DOHH2 (cell line): ENCODE data around the gene MACROD2.

Source experiments
- H3F3A ChIP-seq: fragments of 200-600 bp; sonication (generic), shearing (Covaris generic); 2 replicates; pipeline ENCODE4 v1.6.0; 2016; ENCODE audit warnings: antibody characterized with exemption, mild to moderate bottlenecking; ENCODE audit not compliant: control insufficient read depth, insufficient read depth
- H3K27ac ChIP-seq: fragments of 200-600 bp; sonication (generic); 2 replicates; pipeline ENCODE4 v1.5.1; 2014; ENCODE audit warnings: low read depth, mild to moderate bottlenecking, low read length, moderate library complexity
- H3K27me3 ChIP-seq: fragments of 200-600 bp; sonication (generic); 2 replicates; pipeline ENCODE4 v1.6.1; 2014; ENCODE audit warnings: mild to moderate bottlenecking, low read length, mixed read lengths; ENCODE audit not compliant: control insufficient read depth
- H3K36me3 ChIP-seq: fragments of 200-600 bp; sonication (generic); 2 replicates; pipeline ENCODE4 v1.6.1; 2014; ENCODE audit warnings: mild to moderate bottlenecking, low read length, moderate library complexity, mixed read lengths; ENCODE audit not compliant: control insufficient read depth
- H3K4me1 ChIP-seq: fragments of 200-600 bp; sonication (generic); 2 replicates; pipeline ENCODE4 v1.6.1; 2014; ENCODE audit warnings: mild to moderate bottlenecking, low read length, mixed read lengths; ENCODE audit not compliant: control insufficient read depth
- H3K4me2 ChIP-seq: fragments of 200-600 bp; sonication (generic); 2 replicates; pipeline ENCODE4 v1.6.0; 2014; ENCODE audit warnings: mild to moderate bottlenecking, low read length, moderate library complexity
- H3K4me3 ChIP-seq: fragments of 200-600 bp; sonication (generic); 2 replicates; pipeline ENCODE4 v1.5.1; 2014; ENCODE audit warnings: mild to moderate bottlenecking, low read length, mixed read lengths
- H3K79me2 ChIP-seq: fragments of 200-600 bp; sonication (generic); 2 replicates; pipeline ENCODE4 v1.6.1; 2014; ENCODE audit warnings: mild to moderate bottlenecking, low read length, mixed read lengths; ENCODE audit not compliant: control insufficient read depth
- H3K9me2 ChIP-seq: fragments of 200-600 bp; sonication (generic); replicated peaks from 2 replicates; pipeline ENCODE4 v1.6.1; 2014; ENCODE audit warnings: mild to moderate bottlenecking, low read length, mixed read lengths; ENCODE audit not compliant: control insufficient read depth
- H3K9me3 ChIP-seq: fragments of 200-600 bp; sonication (generic); 2 replicates; pipeline ENCODE4 v1.6.1; 2014; ENCODE audit warnings: antibody characterized with exemption, low read length, mixed read lengths; ENCODE audit not compliant: control insufficient read depth, insufficient read depth
- H4K20me1 ChIP-seq: fragments of 200-600 bp; sonication (generic); 2 replicates; pipeline ENCODE4 v1.6.0; 2014; ENCODE audit warnings: low read depth, mild to moderate bottlenecking, antibody characterized with exemption, low read length, moderate library complexity; ENCODE audit not compliant: control insufficient read depth, insufficient read depth
- CTCF ChIP-seq: fragments of 200-600 bp; sonication (generic); IDR thresholded peaks from one replicate; pipeline ENCODE4 v1.5.1; 2014; ENCODE audit warnings: antibody characterized with exemption, mild to moderate bottlenecking, low read depth, low read length; ENCODE audit not compliant: poor library complexity, severe bottlenecking
- EZH2phosphoT487 ChIP-seq: fragments of 200-600 bp; sonication (generic); IDR thresholded peaks from 2 replicates; pipeline ENCODE4 v1.6.1; 2017; ENCODE audit warnings: borderline replicate concordance, mild to moderate bottlenecking, antibody characterized with exemption, low read length, moderate library complexity, mixed read lengths

Gene MACROD2

GRCh38 chr20:14921513-14921912, 926.2 kb downstream of the MACROD2 start:
- no peaks in the 10 kb centered on the region for H3K79me2 ChIP-seq
- H3K9me3 ChIP-seq: no peaks in the 10 kb centered on the region
- no peaks in the 10 kb centered on the region for H4K20me1 ChIP-seq
- no peak overlapping the region for H3K4me2 ChIP-seq
- no peaks in the 10 kb centered on the region for H3K36me3 ChIP-seq
- H3K27ac ChIP-seq: no peak overlapping the region
- H3F3A ChIP-seq: no peaks in the 10 kb centered on the region
- no peaks in the 10 kb centered on the region for H3K4me1 ChIP-seq
- H3K27me3 ChIP-seq: no peaks in the 10 kb centered on the region
- no peaks in the 10 kb centered on the region for H3K9me2 ChIP-seq
- no peak for TF ChIP-seq CTCF
- TF ChIP-seq EZH2phosphoT487: no peak
- no peak overlapping the region for H3K4me3 ChIP-seq

- no peaks in the 10 kb centered on the region for H3K9me3 ChIP-seq
- H3K4me2 ChIP-seq: no peak overlapping the region
- no peaks in the 10 kb centered on the region for H3F3A ChIP-seq
- no peaks in the 10 kb centered on the region for H3K36me3 ChIP-seq
- H3K27me3 ChIP-seq: no peaks in the 10 kb centered on the region
- no peaks in the 10 kb centered on the region for H3K4me1 ChIP-seq
- no peak for TF ChIP-seq EZH2phosphoT487
- TF ChIP-seq CTCF: no peak
- no peaks in the 10 kb centered on the region for H3K9me2 ChIP-seq
- H3K27ac ChIP-seq: no peak overlapping the region
- no peaks in the 10 kb centered on the region for H3K79me2 ChIP-seq
- H4K20me1 ChIP-seq: no peaks in the 10 kb centered on the region
- H3K4me3 ChIP-seq: no peak overlapping the region
These were observed 927.4 kb downstream of the MACROD2 start for GRCh38 chr20:14922503-14923267.

- no peaks in the 10 kb centered on the region for H3K9me2 ChIP-seq
- no peak overlapping the region for H3K4me2 ChIP-seq
- no peaks in the 10 kb centered on the region for H3K27me3 ChIP-seq
- H4K20me1 ChIP-seq: no peaks in the 10 kb centered on the region
- H3K9me3 ChIP-seq: peaks cover 2% of the 10 kb centered on the region; the same call in 1 of the 2 replicates
- H3K4me3 ChIP-seq: no peak overlapping the region
- TF ChIP-seq CTCF: no peak
- no peak for TF ChIP-seq EZH2phosphoT487
- no peaks in the 10 kb centered on the region for H3K4me1 ChIP-seq
- no peaks in the 10 kb centered on the region for H3K36me3 ChIP-seq
- H3K79me2 ChIP-seq: no peaks in the 10 kb centered on the region
- H3K27ac ChIP-seq: no peak overlapping the region
- H3F3A ChIP-seq: no peaks in the 10 kb centered on the region
These were observed 929.1 kb downstream of the MACROD2 start for GRCh38 chr20:14924433-14924832.
